GM12801 (cell line): Measurements from ENCODE around the gene ZBTB32.

ENCODE experiments used
- CTCF ChIP-seq: IDR thresholded peaks from one replicate; pipeline ENCODE4 v1.5.1; 2011; ENCODE audit warnings: control low read depth; ENCODE audit not compliant: insufficient read length; ENCODE audit errors: extremely low read depth

The ZBTB32 gene

GRCh38 chr19:35702223-35703012 lies 1.9 kb upstream of the ZBTB32 start:
- no peak for TF ChIP-seq CTCF

- TF ChIP-seq CTCF, result no peak
Observed at GRCh38 chr19:35703343-35703742, 1.0 kb upstream of the ZBTB32 start.

- no peak for TF ChIP-seq CTCF
Observed at GRCh38 chr19:35708391-35708790, 4.0 kb downstream of the ZBTB32 start.

GRCh38 chr19:35710784-35711723 lies 6.7 kb downstream of the ZBTB32 start:
- TF ChIP-seq CTCF, result no peak

- no peak for TF ChIP-seq CTCF
Observed at GRCh38 chr19:35712567-35713505, 8.5 kb downstream of the ZBTB32 start.

- TF ChIP-seq CTCF, result no peak
Observed at GRCh38 chr19:35713506-35713850, 9.1 kb downstream of the ZBTB32 start.
